ENCODE data around the gene AQP9. TPM values are rescaled to one million over a fixed set of nuclear protein-coding genes. Genes with fewer than 3 reads are reported as not detected.

Gene AQP9
- total RNA-seq, 4 donors from 2014 or later: 1.8 to 3.9 TPM; not detected in 2

DNA sequence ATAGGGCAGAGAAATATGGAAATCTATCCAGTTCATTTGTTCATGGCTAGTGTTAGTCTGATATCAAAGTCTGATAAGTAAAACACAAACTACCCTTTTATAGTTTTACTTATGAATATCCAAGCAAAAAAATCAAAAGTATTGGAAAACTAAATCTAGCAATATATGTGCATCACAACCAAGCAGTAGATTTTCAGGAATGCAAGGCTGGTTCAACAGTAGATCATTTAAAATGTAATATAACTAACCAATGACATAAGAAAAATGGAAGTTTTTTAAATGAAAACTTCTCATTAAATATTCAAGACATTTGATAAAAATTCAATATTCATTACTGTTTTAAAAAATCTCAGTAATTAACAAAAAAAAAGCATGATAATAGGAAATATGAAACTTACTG is 12.8 kb upstream of the AQP9 start:
- Histone ChIP-seq H3K4me1 (no peaks in the 10 kb centered on the region), H3K36me3 (no peaks in the 10 kb centered on the region), H3K9me3 (peaks cover 0 to 13% (median 0%) of the 10 kb centered on the region in 4 donors), H3K4me3 (no peak overlapping the region), H3K27ac (no peak overlapping the region), H3K27me3 (no peaks in the 10 kb centered on the region)
- TF ChIP-seq POLR2A (IDR thresholded peaks at IDR 0.05) (no peak), EP300 (IDR thresholded peaks at IDR 0.05) (no peak)
- TF ChIP-seq, protein P1, sequence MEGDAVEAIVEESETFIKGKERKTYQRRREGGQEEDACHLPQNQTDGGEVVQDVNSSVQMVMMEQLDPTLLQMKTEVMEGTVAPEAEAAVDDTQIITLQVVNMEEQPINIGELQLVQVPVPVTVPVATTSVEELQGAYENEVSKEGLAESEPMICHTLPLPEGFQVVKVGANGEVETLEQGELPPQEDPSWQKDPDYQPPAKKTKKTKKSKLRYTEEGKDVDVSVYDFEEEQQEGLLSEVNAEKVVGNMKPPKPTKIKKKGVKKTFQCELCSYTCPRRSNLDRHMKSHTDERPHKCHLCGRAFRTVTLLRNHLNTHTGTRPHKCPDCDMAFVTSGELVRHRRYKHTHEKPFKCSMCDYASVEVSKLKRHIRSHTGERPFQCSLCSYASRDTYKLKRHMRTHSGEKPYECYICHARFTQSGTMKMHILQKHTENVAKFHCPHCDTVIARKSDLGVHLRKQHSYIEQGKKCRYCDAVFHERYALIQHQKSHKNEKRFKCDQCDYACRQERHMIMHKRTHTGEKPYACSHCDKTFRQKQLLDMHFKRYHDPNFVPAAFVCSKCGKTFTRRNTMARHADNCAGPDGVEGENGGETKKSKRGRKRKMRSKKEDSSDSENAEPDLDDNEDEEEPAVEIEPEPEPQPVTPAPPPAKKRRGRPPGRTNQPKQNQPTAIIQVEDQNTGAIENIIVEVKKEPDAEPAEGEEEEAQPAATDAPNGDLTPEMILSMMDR (IDR thresholded peaks at IDR 0.05): no peak
- no peak for DNase-seq (ENCODE audit: low spot score in 2 of 2)

DNA sequence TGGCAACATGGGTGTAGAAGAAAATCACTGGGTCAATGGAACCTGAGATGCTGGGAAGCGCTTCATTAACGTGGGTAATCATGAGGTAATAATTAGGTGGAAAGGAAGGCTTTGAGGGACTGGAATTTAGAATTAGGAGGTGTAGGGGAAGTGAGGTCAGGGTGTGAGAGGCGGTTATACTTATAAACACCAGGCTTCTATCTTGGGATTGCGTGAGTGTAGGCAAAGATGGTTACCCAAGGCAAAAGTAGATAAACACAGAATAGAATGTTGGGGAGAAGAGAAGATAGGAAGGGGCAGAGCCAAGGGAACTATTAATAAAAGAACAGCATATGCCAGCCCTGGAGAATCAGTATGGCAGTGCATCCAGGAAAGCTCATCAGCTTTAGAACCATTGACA is 3.3 kb upstream of the AQP9 start:
- H3K4me1 ChIP-seq: peaks cover 0 to 9% (median 0%) of the 10 kb centered on the region in 4 donors
- H3K36me3 ChIP-seq: no peaks in the 10 kb centered on the region
- TF ChIP-seq EP300 (IDR thresholded peaks at IDR 0.05) (no peak), POLR2A (IDR thresholded peaks at IDR 0.05) (no peak)
- TF ChIP-seq, protein P1 (IDR thresholded peaks at IDR 0.05): no peak
- no peak overlapping the region for H3K27ac ChIP-seq
- no peaks in the 10 kb centered on the region for H3K27me3 ChIP-seq
- WGBS, 2 donors: 76 to 78% methylated on average over 4 of the region's 4 CpGs
- no peaks in the 10 kb centered on the region for H3K9me3 ChIP-seq
- H3K4me3 ChIP-seq: no peak overlapping the region
- no peak for DNase-seq (ENCODE audit: low spot score in 2 of 2)

DNA sequence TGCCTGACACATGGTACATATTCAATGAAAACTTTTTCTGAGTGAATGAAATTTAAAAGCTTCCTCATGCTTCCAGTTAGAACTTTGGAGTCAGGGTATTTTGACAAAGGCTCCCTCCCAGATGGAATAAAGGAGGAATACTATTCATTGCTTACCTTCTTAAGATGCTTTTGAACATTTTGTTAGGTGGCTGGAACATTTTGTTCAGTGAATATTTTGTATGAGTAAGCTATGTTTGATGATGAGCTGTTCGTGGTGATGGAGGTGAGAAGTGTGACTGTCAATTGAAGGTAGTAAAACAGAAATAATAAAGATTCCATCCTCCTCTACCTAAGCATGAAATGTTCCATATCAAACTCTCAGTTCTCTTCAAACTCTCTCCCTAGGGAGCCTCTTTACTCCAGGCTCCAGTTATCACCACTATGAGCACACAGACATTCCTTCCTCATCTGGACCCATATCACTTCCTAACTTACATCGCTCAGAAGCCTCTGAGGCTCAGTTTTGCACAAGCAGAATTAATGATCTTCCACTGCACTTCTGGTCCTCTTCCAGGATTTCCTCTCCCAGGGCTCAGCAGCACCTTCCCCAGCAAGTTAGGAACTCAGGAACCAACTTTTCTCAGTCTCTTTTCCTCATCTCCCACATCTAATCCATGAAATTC is 2.5 kb upstream of the AQP9 start:
- DNase-seq (ENCODE audit: low spot score in 2 of 2): no peak
- Histone ChIP-seq H3K4me3 (no peak overlapping the region), H3K27ac (no peak overlapping the region), H3K36me3 (no peaks in the 10 kb centered on the region), H3K9me3 (no peaks in the 10 kb centered on the region), H3K4me1 (peaks cover 0 to 10% (median 0%) of the 10 kb centered on the region in 4 donors), H3K27me3 (no peaks in the 10 kb centered on the region)
- 70 to 78% methylated on average over 2 of the region's 2 CpGs for WGBS, 2 donors
- TF ChIP-seq POLR2A (IDR thresholded peaks at IDR 0.05): no peak
- TF ChIP-seq, protein P1 (IDR thresholded peaks at IDR 0.05): no peak

DNA sequence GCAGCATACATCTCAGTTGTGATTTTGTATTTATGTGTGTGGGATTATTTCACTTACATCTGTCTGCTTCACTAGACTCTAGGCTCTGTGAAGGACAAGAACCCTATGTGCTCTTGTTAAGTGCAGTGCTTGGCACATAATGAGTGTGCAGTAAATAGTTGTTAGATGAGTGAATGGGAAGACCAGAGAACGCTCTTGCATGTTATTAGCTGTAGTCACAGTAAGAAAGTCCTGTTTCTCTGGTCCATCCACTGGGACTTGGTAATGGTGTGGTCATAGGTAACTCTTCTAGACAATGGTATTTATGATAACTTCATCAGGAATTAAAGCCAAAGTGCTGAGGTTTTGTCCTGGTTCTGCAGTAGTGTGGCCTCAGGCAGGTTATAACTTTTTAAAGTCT is 1.4 kb upstream of the AQP9 start:
- no peaks in the 10 kb centered on the region for H3K27me3 ChIP-seq
- no peak overlapping the region for H3K27ac ChIP-seq
- TF ChIP-seq EP300 (IDR thresholded peaks at IDR 0.05): no peak
- TF ChIP-seq POLR2A (IDR thresholded peaks at IDR 0.05): no peak
- 96 to 100% methylated on average over 1 of the region's 1 CpG for WGBS, 2 donors
- H3K9me3 ChIP-seq: no peaks in the 10 kb centered on the region
- no peak overlapping the region for H3K4me3 ChIP-seq
- DNase-seq (ENCODE audit: low spot score in 2 of 2): no peak
- peaks cover 0 to 10% (median 0%) of the 10 kb centered on the region in 4 donors for H3K4me1 ChIP-seq
- no peaks in the 10 kb centered on the region for H3K36me3 ChIP-seq

DNA sequence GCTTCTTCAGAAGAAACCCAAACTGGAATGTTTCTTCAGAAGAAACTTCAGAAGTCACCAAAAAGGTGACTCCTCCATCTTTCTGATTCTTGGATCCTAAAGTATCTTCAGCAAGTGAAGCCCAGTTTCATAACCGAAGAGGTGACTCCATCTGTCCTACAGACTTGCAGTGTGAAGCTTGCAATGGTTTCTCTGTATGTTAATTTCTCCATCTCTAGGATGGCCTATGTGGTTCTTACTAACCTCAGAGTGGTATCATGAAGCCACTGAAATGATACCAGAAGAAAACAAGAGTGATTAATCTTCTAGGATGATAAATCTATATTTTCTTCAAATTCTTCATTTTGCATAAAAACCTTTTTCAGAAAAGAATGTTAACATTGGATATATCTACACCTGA is 495 bp upstream of the AQP9 start:
- 93 to 95% methylated on average over 1 of the region's 1 CpG for WGBS, 2 donors
- H3K4me1 ChIP-seq: peaks cover 0 to 10% (median 0%) of the 10 kb centered on the region in 4 donors
- no peaks in the 10 kb centered on the region for H3K36me3 ChIP-seq
- no peaks in the 10 kb centered on the region for H3K9me3 ChIP-seq
- DNase-seq (ENCODE audit: low spot score in 2 of 2): no peak
- TF ChIP-seq POLR2A (IDR thresholded peaks at IDR 0.05): no peak
- TF ChIP-seq EP300 (IDR thresholded peaks at IDR 0.05): no peak
- TF ChIP-seq, protein P1 (IDR thresholded peaks at IDR 0.05): no peak
- H3K27ac ChIP-seq: no peak overlapping the region
- no peaks in the 10 kb centered on the region for H3K27me3 ChIP-seq
- no peak overlapping the region for H3K4me3 ChIP-seq

All from tibial nerve (tissue), 4 donors.